ENCODE measurements around the gene ATP11A.
"Not testable (repeated sequence)": the region's sequence is repeated elsewhere in the genome, so short reads cannot be mapped to it uniquely, and the experiment has no call there.

Gene ATP11A

DNA sequence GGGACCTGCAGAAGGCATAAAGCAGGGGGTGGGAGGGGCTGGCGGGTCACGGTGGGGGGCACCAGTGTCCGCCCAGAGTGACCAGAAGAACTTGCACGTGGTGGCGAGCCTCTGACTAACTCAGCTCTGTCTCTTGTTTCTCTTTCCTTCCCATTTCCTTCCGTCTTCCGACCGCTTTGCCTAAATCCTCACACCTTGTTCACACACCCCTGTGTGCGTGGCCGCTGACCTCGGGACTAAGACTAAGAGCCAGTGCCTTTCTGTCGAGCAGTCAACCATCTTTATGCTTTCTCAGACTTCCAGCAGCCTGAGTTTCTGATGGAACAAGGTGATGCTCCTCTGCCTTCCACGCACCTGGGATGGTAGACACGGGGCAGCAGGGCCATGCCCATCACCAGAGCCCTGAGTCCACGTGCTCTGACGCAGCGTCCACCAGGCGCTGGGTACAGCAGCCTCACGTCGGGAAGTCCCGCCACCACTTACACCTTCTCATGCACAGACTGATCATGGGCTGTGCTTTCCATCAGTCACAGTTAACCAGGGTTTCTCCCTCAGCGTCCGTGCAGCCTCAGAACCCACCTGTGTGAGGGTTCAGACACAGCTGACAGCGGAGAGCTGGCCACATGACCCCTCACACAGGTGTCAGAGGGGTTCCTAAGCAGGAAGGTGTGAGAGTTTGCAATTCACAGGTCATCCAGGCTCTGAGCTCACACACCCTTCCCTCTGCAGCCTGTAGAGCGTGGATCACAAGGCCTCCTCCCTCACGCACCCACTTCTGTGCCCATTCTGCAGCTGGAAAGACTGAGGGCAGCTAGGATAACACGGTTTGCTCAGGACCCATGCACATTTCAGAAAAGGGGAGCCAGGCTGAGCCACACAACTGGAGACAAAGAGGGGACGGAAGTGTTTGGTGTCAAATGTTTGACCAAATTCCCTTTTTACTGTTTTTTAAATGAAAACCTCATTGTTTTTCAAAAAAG is 188.4 kb downstream of the ATP11A start:
- no peak for DNase-seq (ENCODE audit: low spot score)

DNA sequence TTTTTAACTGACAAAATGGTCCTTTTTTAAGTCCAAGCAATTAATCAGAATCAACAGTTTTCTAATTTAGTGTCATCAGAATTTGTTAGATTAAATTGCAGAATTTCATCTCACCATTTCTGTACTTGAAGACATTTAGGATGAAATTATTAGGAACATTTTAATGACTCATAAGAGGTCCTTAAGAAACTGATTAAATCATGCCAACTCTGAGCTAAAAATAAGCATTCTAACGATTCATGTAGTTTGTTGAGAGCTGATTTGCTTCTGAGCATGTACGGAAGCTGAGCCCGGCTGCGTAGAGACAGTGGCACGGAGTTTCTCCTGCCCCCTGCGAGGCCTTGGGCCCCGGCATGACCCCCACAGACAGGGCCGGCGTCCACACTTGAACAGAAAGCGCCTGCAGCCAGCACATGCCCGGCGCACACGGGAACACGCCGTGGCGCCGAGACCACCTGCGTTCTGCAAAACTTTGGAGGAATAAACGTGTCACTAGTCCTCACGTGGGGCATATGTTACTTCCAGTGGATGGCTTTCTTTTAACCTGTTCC is 189.5 kb downstream of the ATP11A start:
- DNase-seq (ENCODE audit: low spot score) = no peak

DNA sequence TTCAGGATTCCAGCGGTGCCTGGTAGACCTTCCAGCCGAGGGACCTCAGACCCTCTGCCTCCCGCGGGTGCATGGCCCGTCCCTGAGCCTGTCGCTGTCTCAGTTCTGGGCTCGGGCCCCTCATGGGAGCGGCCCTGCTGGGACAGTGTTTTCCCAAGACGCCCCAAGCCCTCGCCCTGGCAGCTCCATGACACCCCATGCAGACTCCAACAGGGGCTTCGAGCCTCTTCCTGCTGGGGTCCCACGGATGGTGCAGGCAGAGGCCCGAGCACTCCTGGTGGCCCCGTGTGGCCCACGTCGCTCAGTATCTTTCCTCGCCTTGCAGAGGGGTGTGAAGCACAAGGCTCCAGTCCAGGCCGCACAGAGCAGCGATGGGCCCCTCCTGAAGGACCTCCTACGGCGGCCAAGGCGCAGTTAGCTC is 190.4 kb downstream of the ATP11A start:
- no peak for DNase-seq (ENCODE audit: low spot score)

DNA sequence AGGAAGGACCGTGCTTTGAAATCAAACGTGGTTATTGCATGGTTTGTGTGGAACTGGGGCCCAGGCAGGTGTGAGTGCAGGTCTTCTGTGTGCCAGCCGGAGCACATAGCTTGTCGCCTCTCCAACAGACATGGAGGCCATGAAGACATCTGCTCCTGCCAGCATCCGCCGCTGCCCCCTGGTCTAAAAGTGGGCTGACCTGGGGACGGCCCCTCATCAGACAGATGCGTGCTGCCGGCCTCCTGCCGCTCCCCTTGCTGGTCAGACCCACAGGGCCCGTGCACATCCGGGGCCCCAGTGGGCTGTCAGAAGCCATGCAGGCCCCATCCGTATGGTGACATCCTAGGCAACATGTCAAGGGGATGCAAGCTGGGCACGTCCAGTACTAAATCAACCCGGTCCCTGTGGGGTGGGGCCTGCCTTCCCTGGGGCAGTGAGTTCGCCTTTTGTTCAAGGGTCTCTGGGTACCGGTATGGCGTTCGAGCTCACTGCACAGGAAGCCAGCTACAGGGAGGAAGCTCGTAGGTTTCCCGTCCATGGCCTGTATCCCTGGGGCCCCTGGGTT is 191.2 kb downstream of the ATP11A start:
- no peak for DNase-seq (ENCODE audit: low spot score)

DNA sequence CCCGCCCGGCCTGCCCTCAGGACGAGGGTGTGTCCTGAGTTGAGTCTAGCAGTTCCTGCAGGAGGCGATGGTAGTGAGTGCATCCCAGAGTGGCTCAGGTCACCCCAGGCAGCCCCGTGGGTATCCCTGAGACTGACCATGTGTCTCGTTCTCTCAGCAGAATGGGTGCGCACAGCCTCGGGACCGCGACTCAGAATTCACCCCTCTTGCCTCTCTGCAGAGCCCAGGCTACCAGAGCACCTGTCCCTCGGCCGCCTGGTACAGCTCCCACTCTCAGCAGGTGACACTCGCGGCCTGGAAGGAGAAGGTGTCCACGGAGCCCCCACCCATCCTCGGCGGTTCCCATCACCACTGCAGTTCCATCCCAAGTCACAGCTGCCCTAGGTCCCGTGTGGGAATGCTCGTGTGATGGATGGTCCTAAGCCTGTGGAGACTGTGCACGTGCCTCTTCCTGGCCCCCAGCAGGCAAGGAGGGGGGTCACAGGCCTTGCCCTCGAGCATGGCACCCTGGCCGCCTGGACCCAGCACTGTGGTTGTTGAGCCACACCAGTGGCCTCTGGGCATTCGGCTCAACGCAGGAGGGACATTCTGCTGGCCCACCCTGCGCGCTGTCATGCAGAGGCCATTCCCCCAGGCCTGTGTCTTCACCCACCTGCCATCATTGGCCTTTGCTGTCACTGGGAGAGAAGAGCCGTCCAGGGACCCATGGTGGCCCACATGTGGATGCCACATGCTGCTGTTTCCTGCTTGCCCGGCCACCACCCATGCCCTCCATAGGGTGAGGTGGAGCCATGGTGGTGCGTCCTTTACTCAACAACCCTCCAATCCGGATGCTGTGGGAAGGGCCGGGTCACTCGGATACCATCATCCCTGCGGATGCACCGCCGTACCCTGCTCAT is 192.1 kb downstream of the ATP11A start:
- no peak for DNase-seq (ENCODE audit: low spot score)

DNA sequence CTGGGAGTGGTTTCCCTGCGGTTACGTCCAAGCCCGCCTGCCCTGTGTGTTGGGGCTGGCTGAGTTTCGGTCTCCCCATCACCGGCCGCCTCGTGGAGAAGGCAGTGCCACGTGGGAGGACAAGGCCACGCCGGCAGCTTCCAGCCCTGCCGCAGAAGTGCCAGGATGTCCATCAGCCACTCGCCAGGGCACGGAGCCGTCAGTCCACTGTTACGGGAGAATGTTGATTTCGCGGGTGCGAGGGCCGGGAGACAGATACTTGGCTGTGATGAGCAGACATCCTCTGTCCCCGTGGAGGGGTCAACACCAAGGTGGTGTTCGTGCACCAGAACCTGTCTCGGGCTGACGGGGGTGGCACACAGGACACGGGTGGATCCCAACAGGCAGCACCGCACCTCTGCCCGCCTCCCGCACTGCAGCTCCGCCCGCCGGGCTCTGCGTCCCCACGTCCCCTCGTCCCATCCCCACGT is 192.8 kb downstream of the ATP11A start:
- DNase-seq (ENCODE audit: low spot score) = no peak

DNA sequence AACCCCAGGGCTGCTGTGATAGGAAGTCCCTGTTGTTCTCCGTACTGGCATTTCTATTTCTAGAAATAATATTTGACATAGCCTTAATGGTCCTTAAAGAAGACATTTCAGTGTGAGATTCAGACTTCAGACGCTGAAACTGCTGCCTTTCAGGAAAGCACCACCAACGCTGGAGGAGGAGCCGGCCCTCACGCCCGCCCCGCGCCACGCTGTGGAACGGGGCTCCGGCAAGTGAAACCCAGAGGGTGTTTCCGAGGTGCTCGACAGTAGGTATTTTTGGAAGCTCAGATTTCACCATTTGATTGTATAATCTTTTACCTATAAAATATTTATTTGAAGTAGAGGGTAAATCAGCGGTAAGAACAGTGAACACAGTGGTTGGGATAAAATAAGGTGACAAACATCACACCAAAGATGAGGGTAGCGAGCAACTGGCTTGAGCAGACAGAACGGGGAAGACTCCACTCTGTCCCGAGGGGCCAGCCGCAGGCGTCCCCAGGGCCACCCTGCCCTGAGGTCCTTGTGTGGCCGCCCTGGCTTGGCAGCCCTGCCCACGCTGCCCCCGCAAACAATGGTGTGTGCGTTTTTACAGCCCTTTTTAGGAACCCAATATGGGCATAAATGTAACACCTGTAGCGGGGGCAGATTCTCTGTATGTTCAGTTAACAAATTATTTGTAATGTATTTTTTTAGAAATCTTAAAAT is 193.6 kb downstream of the ATP11A start:
- no peak for DNase-seq (ENCODE audit: low spot score)

DNA sequence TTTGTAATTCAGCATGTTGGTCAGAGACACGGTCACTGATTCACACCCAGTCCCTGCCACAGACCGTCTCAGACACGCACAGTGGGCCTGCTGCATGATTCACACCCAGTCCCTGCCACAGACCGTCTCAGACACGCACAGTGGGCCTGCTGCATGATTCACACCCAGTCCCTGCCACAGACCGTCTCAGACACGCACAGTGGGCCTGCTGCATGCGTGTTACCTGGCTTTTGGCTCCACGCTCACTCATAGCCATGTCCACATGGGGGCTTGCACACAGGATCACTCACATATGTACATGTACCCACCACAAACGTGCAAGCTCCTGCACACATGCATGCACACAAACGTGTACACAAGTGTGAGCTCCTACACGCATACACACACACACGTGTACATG is 194.9 kb downstream of the ATP11A start:
- not testable (repeated sequence) for DNase-seq (ENCODE audit: low spot score)

DNA sequence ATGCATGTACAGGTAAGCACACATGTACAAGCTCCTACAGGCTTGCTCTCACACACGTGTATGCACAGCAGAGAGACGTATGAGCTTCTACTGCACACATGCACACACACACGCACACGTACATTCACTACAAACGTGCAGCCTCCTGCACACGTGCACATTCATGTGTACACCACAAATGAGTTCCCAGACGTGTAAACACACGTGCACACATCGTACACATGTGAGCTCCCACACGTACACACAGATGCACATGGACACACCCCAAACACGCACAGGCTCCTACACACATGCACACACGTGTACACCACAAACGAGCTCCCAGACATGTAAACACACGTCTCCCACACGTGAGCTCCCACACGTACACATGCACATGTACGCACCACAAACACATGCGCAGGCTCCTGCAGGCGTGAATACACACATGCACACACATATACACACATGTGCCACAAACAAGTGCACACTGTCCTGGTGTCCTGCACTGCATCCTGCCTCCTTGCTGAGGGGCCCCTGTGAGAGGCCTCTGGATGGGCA is 195.5 kb downstream of the ATP11A start:
- DNase-seq (ENCODE audit: low spot score) = no peak

DNA sequence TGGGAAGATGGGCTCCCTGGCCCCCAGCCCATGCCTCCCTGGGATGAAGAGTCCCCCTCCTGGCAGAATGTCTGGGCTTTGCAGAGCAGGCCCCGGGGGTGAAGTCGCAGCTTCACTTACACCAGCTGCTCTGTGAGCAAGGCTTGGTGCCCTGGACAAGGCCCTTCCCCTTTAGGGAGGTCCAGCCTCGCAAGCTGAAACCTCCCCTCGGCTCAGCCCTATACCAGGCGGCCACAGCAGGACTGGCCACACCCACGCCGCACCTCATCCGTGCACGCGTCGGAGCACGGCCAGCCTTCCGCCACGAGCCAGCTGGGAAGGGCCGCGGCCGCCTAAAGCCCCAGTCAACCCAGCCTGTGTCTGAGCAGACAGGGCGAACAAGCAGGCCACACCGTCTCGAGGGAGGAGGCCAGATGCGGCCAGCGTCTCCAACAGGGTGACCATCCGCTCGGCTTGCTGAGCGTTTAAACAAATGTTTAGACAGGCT is 196.0 kb downstream of the ATP11A start:
- DNase-seq (ENCODE audit: low spot score) = no peak

DNA sequence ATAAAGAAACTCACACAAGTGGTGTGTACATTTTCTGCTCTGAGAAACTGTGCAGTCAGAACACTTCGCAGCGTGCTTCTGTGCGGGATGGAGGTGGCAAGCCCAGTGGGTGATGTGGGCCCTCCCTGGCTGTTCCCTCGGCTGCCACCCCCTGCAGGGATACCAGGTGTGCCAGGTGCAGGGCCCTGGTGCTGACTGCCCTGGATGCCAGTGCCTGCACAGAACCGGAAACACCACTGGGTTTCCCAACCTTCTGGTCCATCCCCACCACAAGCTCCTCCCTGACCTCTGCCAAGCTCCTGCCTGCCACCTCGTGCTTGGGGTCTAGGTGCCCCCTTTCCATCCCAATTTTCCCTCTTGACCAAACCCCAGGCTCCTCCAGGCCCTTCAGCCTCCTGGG is 197.3 kb downstream of the ATP11A start:
- no peak for DNase-seq (ENCODE audit: low spot score)

DNA sequence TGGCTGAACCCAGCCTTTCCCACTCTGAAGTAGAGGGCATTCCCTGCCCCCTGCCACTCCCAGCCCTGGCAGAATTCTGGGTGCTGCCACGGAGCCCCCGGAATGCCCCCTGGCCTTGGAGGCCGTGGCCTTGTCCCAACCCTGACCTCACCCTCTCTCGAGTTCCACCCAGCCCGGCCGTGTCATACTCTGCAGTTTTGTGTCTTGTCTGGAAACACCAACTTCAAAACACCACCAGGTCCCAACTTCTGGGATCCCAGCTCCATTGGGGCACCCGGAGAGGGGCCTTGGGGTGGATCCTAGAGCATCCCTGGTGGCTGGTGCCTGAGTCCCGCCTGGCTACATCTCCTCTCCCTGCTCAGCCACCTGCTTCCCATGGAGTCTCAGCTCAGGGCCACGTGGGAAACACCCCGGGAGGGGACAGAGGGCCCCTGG is 197.7 kb downstream of the ATP11A start:
- no peak for DNase-seq (ENCODE audit: low spot score)

DNA sequence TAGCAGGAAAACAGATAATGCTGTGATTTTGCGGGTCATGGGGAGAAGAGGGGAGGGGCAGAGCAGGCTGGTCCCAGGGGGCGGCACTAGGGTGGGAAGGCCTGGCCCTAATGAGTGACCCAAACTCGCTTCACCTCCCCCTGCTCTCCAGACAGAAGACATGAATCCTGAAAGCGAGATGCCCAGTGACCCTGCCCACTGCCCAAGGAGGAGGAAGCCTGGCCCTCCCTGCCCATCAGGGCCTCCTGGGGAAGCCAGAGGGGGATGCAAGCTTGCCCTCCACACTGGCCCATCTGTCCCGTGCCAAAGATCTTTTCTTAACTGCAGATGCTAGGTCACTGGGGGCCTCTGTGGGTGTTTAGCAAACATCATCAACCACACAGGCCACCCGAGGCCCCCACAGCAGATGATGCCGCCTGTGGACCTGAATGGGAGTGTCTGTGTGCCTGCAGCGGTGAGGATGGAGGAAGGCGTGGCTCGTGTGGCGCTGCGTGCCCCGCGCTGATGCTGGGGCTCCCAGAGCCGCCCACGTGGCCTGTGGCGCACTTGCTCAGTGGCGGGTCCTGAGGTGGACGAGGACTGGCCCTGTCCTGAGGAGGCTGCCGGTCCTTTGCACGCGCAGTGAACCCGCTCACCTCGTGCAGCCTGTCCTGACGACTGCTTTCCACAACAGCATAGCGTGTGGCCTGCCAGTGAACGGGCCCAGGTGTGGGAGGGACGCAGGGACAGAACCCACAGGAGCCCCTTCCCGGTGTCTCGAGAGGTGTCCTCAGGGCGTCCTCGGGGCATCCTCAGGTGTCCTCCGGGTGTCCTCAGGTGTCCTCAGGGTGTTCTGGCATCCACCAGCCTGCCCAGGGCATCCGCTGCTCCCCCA is 198.6 kb downstream of the ATP11A start:
- DNase-seq (ENCODE audit: low spot score) = no peak

DNA sequence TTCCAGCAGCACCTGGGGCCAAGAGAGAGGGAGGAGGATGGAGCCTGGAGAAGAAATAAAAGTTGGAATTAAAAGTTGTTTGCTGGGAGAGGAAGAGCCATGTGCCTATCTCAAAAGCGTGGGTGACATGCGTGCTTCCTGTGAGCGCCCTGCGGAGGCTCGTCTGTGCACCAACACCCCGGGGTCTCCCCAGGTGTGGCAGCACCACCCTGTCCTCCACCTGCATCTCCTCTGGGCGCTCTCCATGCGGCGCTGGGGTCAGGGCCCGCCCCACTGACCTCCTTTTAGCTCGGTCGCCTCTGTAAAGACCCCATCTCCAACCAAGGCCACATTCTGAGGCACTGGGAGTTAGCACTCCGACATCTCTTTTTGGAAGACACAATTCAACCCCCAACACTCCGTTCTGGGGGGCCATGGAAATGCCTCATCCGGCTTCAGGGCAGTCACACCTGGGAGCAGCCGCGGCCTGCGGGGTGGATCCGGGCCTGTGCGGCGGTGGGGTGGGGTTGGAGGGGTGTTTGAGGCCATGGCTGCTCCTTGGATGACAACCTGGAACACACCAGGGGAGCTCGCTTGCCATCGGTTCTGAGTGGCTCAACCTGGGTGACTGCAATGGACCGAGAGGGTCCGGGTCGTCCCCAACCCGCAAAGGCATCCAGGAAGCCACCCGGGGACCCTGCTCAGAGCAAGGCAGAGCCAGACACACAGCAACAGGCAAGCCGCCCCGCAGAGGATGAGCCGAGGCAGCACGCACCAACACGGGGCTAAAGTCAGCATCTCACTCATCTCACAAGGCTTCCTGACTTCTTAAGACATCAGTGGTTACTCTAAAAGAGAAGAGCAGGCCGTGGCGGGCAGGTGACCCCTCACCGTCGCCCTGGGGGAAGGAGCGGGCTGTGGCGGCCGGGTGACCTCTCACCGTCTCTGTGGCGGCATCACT is 199.8 kb downstream of the ATP11A start:
- no peak for DNase-seq (ENCODE audit: low spot score)

DNA sequence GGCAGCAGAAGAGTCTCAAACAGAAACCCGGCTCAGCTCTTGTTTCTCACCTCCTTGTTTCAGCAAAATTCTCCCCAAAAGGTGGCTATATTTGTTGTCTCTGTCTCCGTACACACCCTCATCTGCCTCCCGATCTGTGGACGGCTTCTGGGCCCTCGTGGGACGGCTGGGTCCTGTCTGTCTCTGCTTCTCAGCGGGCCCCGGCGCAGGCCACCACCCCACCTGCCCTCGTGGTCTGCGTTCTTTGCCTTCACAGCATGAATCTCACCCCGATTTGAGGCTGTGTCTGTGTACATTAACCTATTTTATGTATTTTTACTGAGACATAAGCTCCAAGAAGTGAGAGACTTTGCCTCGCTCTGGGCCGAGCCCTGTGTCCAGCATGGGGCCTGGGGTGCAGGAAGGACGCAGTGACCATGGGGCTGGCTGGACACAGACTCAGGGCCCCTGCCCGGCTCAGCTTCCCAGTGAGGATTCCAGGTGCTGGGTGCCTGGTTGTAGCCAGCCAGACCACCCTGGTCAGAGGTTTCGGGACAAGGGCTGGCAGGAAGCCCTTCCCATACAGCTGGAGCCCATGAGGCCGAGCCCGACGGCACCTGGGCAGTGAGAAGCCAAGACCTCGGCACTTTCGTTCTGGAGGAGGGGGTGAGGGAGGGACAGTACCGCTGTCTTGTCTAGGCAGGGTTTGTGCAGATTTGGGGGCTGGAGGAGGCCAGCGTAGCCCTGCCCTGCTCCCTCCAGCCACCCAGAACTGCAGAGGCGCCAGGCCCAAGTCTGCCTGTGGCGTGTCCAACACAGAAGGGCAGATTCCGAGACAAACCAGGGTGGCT is 200.7 kb downstream of the ATP11A start:
- no peak for DNase-seq (ENCODE audit: low spot score)

DNA sequence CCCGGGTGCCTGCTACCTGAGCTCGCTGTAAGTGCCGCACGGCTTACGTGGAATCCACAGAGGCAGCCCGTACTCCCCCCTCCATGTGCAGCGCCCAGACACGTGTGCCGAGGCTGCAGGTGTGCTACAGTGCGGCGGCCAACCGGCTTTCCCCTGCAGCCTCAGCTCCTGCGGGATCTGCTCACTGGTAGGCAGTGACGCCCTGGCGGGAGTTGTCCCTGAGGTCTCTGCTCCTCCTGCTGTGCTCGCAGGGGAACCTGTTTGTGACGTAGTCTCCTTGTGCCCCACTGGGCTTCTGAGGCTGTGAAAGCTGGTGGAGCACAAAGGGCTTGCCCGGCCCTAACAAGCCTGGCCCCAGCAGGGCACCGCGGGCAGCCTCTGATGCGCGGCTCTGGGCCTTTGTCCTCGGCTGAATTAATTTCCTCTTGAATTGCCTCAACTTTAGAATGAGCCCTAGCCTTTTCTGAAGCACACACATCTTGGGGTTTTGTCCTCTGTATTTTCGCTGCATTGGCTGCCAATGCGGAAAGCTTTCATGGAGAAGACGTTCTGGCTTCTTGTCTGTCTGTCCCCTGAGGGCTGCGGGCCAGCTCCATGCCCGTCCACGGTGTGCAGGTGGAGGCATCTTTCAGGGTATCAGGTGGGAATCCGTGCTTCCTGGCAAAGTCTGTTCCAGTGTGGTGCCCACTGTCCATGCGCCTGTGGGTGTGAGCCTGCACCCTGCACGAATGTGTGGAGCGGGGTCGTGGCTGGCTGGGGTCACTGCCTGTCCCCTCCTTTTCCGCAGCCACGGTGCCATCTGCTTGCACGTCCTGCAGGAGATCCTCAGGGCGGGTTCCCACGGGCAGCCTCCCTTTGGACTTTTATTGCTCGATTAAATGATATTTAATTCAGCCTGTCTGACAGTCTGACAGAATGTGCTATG is 201.9 kb downstream of the ATP11A start:
- DNase-seq (ENCODE audit: low spot score) = no peak
